Ishikawa (cell line): Measurements from ENCODE around the gene PHF3.
A peak's percentile ranks its signal among the peaks of the same experiment; 100 is the strongest.

Experiments
- CEBPB ChIP-seq: IDR thresholded peaks from 2 replicates; pipeline ENCODE4 v1.6.1; 2012
- CREB1 ChIP-seq: IDR thresholded peaks from 2 replicates; pipeline ENCODE4 v1.6.1; 2012; ENCODE audit warnings: low read depth
- EGR1 ChIP-seq: IDR thresholded peaks from 2 replicates; pipeline ENCODE4 v1.6.1; 2012
- EP300 ChIP-seq: IDR thresholded peaks from 2 replicates; pipeline ENCODE4 v1.6.1; 2012; ENCODE audit warnings: borderline replicate concordance
- FOXM1 ChIP-seq: IDR thresholded peaks from 2 replicates; pipeline ENCODE4 v1.6.1; 2012; ENCODE audit warnings: low read depth, borderline replicate concordance
- MAX ChIP-seq: IDR thresholded peaks from 2 replicates; pipeline ENCODE4 v1.6.1; 2012
- NFIC ChIP-seq: IDR thresholded peaks from 2 replicates; pipeline ENCODE4 v1.6.1; 2012
- RAD21 ChIP-seq: IDR thresholded peaks from 2 replicates; pipeline ENCODE4 v1.6.1; 2012; ENCODE audit warnings: low read depth
- REST ChIP-seq: IDR thresholded peaks from 2 replicates; pipeline ENCODE4 v1.6.1; 2012; ENCODE audit warnings: low read depth, mild to moderate bottlenecking
- TAF1 ChIP-seq: IDR thresholded peaks from 2 replicates; pipeline ENCODE4 v1.6.1; 2012; ENCODE audit warnings: low read depth, mild to moderate bottlenecking
- TCF12 ChIP-seq: IDR thresholded peaks from 2 replicates; pipeline ENCODE4 v1.6.1; 2012; ENCODE audit warnings: low read depth
- TEAD4 ChIP-seq: IDR thresholded peaks from 2 replicates; pipeline ENCODE4 v1.6.1; 2012
- USF1 ChIP-seq: IDR thresholded peaks from 2 replicates; pipeline ENCODE4 v1.6.1; 2012
- YY1 ChIP-seq: IDR thresholded peaks from 2 replicates; pipeline ENCODE4 v1.6.1; 2012; ENCODE audit warnings: low read depth
- ZBTB7A ChIP-seq: IDR thresholded peaks from 2 replicates; pipeline ENCODE4 v1.6.1; 2012; ENCODE audit warnings: low read depth

Gene PHF3

GRCh38 chr6:63611560-63611959 lies 24.0 kb upstream of the PHF3 start:
- TF ChIP-seq ZBTB7A (no peak), CREB1 (no peak)

GRCh38 chr6:63615590-63615989 lies 20.0 kb upstream of the PHF3 start:
- TF ChIP-seq TCF12 (no peak), RAD21 (no peak), CREB1 (no peak), FOXM1 (no peak), REST (no peak)

GRCh38 chr6:63624091-63624490 lies 11.5 kb upstream of the PHF3 start:
- no peak for TF ChIP-seq MAX
- no peak for TF ChIP-seq NFIC
- TF ChIP-seq TAF1 = no peak
- no peak for TF ChIP-seq RAD21
- TF ChIP-seq TEAD4 = no peak
- no peak for TF ChIP-seq ZBTB7A

GRCh38 chr6:63630466-63630865 lies 5.1 kb upstream of the PHF3 start:
- no peak for TF ChIP-seq REST
- no peak for TF ChIP-seq TCF12
- no peak for TF ChIP-seq CREB1
- no peak for TF ChIP-seq ZBTB7A
- no peak for TF ChIP-seq EGR1
- no peak for TF ChIP-seq CEBPB

GRCh38 chr6:63634630-63635029 lies 972 bp upstream of the PHF3 start:
- TF ChIP-seq ZBTB7A (no peak), TEAD4 (no peak), CREB1 (no peak)

- no peak for TF ChIP-seq FOXM1
- TF ChIP-seq TCF12 = no peak
- TF ChIP-seq ZBTB7A = no peak
- no peak for TF ChIP-seq CEBPB
- TF ChIP-seq TEAD4 = no peak
- no peak for TF ChIP-seq MAX
- no peak for TF ChIP-seq EGR1
- TF ChIP-seq NFIC = no peak
- TF ChIP-seq EP300 = no peak
- TF ChIP-seq TAF1 = no peak
- TF ChIP-seq REST = no peak
Measured at GRCh38 chr6:63635215-63635587, 401 bp upstream of the PHF3 start.

GRCh38 chr6:63636518-63637021 lies 968 bp downstream of the PHF3 start:
- TF ChIP-seq TCF12 = no peak
- no peak for TF ChIP-seq TEAD4
- TF ChIP-seq CEBPB = no peak
- no peak for TF ChIP-seq MAX
- peak; percentile 77 for TF ChIP-seq USF1
- TF ChIP-seq YY1 = no peak
- no peak for TF ChIP-seq EP300
